RCC 7860 (cell line): Measurements from ENCODE around the gene ERMN.
"Not testable (repeated sequence)": the region's sequence is repeated elsewhere in the genome, so short reads cannot be mapped to it uniquely, and the experiment has no call there.

Experiments
- DNase-seq: peaks from one replicate; pipeline ENCODE4 v3.0.0-alpha.2; 2015; ENCODE audit warnings: low spot score
- FAIRE-seq: peaks from 2 replicates; lab custom pipeline; 2012; peaks lifted over from hg19 to GRCh38; lab: Jason Lieb, UNC

ERMN gene

DNA sequence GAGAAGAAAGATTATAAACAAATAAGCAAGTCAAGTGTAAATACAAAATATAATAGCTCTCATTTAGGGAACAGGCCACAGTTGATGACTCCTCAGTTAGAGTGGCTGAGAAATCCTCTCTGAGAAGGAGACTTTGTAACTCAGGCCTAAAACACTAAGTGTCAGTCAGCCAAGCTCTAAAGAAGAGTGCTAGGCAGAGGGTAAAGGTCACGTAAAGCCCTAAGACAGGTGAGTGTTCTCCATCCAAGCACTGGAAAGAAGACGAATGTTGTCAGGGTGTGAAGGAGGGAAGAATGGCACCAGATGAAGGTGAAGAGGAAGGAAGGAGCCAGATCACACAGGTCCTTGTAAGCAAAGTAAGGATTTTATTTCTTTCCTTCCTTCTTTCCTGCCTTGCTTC lies 24.3 kb downstream of the ERMN start:
- DNase-seq (no peak), FAIRE-seq (no peak)

DNA sequence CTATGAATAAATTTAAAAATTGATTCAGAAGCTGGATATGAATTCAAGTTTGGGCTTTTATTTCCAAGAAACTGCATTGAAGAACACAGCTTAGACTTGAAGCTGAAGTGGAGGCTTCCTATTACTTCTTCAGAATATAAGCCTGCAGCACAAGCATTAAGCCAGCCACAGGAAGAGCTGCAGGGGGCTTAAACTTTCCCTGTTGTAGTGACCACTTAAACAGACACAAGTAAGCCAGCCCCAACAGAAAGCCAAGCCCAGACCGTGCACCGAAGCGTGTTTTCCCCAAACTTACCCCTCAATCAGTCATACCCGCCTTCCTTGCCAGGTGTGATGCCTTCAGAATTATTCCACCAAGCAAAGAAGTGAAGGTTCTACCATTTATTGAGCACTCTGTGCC lies 28.7 kb downstream of the ERMN start:
- DNase-seq (no peak), FAIRE-seq (no peak)

DNA sequence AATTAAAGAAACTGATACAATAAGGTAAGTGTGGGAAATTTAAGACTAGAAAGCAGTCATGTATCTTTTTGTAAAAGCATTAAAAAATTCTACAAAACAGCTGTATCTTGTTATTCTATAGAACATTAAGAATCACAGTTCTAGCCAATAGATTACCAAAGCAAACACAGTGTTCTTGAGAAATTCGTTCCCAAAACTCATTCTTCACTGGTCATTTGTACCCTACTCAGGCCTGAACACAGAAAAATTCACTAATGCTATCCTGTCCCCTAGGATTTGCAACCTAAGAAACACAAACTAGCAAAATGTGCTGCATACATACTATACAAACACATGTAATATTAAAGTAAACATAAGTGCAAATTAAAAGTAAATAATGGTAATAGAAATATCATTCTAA lies 29.1 kb downstream of the ERMN start:
- DNase-seq (no peak), FAIRE-seq (no peak)

DNA sequence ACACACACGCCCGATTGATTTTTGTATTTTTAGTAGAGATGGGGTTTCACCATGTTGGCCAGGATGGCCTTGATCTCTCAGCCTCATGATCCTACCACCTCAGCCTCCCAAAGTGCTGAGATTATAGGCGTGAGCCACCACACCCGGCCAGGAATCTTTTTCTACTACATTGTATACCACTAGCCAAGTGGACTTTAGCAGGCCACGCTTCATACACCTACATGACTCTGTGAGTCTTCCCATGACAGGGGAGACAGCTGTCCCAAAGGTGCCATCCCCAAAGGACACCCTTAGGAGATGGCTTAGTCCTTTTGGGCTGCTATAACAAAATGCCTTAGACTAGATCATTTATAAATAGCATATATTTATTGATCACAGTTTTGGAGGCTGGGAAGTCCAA lies 32.8 kb downstream of the ERMN start:
- FAIRE-seq (no peak), DNase-seq (no peak)

DNA sequence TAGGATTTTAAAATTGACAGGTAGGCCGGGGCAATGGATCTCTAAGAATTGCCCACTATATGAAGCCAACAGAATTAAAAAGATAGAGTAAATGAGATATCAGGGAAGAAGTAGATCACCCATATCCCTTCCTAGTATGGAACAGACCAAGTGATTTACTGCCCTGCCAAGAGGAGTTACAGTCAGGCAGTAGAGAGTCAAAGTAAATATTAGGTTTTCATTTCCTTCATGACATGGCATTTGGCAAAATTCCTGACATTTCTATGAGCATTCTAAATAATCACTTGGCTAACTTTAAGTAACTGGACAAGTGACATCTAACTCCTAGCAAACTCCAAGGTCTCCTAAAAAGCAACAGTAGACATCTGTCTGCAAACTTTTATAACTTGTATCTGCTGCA lies 34.6 kb downstream of the ERMN start:
- peak; percentile 41 for DNase-seq
- FAIRE-seq = no peak

DNA sequence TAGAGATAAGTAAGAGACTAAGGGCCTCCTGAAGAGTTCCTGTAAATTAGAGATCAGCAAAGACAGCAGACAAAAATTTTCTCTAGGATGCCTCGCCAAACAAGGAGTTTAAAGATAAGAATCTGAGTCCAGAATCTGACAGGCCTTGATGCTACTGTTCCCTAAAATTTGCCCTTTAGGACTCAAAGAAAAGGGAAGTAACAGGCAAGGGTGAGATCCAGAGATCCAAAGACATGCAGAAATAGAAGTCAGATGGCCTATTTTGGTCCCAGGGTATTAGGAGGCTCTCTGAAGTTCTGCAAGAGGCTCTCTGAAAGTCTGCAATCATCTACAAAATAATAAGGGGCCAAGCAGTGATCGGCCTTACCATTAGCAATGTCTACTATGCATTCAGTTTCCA lies 35.1 kb downstream of the ERMN start:
- FAIRE-seq (no peak), DNase-seq (no peak)

DNA sequence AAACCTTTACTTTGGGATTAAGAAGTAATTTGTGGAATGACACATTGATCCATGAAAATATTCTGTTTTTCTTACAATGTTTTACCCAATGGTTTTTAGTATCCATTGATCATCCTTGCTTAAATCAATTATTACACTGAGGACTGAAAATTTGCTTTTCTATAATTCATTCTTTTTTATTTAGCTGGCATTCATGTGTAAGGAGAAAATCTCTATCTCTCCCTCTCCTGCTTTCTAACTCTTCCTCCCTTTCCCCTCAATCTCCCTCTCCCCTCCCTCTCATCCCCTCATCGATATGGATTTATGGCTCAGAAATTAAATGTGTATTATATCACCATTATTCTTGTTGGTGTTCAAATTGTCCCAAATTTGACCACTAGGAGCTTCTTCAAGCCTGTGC lies 38.5 kb downstream of the ERMN start:
- FAIRE-seq = no peak

DNA sequence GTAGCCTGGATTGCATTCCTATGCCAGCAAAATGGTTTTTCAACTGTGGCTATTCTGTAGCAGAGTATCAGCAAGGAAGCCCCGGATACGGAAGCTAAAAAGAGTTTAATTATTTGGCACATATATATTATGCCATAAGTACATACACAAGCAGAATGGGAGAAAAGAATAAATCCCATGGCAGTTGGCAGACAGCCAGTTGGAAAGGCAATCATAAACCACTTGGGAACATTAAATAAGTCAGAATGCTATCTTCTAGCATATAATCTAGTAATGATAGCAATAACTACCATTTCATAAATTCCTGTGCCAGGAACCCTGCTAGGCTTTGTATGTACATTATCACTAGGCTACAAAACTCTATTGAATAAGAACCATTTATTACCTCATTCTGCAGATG lies 42.2 kb downstream of the ERMN start:
- no peak for FAIRE-seq
- DNase-seq = no peak

More for the DNA sequence above, 38.5 kb downstream of the ERMN start:
- DNase-seq = no peak

DNA sequence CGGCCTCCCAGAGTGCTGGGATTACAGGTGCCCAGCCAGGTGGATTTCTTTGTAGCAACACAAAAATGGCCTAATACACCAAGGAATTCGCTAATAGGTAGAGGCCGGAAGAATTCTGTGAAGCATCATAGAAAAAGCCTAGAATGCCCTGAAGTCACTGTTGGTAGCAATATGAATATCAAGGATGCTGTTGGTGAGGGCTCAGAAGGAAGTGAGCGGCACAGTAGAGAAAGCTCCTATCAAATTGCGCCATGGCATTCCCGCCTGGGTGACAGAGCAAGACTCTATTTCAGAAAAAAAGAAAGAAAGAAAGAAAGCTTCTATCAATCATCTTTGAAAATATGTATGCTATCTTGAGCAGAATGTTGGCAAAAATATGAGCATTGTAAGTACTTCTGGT lies 44.3 kb downstream of the ERMN start:
- no peak for FAIRE-seq

DNA sequence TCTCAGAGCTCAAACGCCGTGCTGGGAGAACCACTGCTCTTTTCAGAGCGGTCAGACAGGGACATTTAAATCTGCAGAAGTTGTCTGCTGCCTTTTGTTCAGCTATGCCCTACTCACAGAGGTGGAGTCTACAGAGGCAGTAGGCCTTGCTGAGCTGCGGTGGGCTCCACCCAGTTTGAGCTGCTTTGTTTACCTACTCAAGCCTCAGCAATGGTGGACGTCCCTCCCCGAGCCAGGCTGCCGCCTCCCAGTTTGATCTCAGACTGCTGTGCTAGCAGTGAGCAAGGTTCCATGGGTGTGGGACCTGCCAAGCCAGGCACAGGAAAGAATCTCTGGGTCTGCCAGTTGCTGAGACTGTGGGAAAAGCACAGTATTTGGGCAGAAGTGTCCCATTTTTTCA lies 46.3 kb downstream of the ERMN start:
- not testable (repeated sequence) for FAIRE-seq, DNase-seq

More for the DNA sequence above, 44.3 kb downstream of the ERMN start:
- no peak for DNase-seq

DNA sequence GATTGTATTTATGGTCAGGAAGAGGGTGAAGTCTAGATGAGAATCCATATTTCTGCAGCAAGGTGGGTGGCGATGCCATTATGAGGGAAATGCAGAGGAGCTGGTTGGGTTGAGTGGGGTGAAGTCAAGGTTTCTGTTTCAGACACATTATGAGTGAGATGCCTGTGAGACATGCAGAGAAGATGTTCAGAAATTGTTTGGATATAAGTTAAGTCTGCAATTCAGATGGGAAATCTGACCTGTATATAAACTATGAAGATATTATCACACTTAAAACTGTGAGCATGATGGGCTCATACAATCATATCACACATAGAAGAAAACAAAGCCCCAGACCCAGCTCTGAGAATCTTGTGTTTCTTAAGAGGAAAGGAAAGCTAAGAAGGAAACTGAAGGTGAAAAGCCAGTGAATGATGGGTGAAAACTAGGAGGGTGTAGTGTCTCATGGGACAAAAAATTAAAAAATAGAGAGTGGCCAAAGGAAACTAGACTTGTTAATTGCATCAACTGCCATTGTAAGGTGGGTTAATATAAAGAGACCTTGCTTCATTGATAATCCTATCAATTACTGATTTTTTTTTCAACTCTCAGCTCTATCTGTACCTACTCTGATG lies 53.9 kb downstream of the ERMN start:
- DNase-seq = no peak

DNA sequence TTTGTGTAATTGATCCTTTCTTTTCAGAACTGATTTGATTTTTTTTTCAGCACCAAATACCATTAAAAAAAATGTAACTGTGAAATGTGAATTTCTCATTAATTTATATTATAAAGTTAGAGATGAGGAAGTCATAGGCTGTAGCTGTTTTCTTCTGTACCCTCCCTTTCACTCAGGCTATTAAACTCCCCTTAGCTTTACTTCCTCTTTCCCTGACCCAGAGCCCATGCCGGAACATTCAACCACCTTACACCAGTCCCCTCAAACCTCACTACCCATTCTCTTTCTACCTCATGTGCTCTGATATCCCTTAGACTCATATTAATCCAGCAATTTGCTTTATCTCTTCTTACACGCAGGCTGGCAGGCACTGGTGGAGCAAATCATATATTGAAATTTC lies 55.7 kb downstream of the ERMN start:
- FAIRE-seq (no peak), DNase-seq (no peak)

More for the DNA sequence above, 53.9 kb downstream of the ERMN start:
- FAIRE-seq = no peak

DNA sequence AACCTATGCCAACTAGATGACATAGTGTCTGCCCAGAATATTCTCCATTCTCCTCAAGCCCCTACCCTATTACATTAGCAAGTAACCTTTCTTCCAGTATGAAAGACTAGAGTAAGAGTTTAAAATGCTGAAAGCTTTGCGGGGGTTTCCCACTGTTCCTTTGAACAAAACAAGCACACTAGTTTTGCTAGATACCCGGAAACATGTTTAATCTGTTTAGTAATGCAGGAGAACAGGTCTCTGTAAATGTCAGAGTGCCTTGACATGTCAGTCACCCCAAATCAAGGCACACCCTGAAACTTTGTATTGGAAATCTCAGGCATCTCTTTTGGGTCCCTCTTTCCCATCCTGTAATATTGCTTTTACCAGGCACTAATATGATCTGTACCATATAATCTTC lies 56.6 kb downstream of the ERMN start:
- DNase-seq = no peak
- no peak for FAIRE-seq
